Epithelial cell of esophagus (primary cell): ENCODE results near the gene JADE1.

ENCODE experiments used
- DNase-seq: peaks from one replicate; pipeline ENCODE4 v3.0.0; 2010; ENCODE audit warnings: low read depth
- H3K4me3 ChIP-seq: 2 replicates; pipeline ENCODE4 v1.5.1; 2011; ENCODE audit warnings: mild to moderate bottlenecking, low read length, control low read depth
- TF ChIP-seq, protein P1 (sequence below): IDR thresholded peaks from 2 replicates; pipeline ENCODE4 v1.5.1; 2011; ENCODE audit warnings: low read depth, mild to moderate bottlenecking, low read length, control low read depth, inconsistent platforms; ENCODE audit not compliant: insufficient read depth; ENCODE audit errors: missing control alignments

JADE1 gene

DNA sequence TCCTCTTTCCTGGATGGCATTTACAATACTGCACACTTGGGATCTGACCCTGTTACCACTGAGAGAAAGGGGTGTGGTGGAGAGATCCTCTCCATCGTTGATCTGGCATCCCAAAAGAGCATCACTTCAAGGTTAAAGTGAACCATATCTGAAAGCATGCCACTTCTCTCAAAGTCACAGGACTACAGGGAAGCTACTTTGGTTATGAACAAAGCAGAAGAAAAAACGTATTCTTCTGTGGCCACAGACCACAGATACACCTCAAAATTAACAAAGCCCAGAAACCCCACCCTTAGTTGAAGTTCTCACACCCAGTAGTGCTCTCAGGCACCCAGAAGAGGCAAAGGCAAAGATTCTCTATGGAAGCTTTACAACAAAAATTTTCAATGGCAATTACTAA is 108.3 kb downstream of the JADE1 start:
- no peak for DNase-seq
- no peak overlapping the region for H3K4me3 ChIP-seq
- TF ChIP-seq, protein P1, sequence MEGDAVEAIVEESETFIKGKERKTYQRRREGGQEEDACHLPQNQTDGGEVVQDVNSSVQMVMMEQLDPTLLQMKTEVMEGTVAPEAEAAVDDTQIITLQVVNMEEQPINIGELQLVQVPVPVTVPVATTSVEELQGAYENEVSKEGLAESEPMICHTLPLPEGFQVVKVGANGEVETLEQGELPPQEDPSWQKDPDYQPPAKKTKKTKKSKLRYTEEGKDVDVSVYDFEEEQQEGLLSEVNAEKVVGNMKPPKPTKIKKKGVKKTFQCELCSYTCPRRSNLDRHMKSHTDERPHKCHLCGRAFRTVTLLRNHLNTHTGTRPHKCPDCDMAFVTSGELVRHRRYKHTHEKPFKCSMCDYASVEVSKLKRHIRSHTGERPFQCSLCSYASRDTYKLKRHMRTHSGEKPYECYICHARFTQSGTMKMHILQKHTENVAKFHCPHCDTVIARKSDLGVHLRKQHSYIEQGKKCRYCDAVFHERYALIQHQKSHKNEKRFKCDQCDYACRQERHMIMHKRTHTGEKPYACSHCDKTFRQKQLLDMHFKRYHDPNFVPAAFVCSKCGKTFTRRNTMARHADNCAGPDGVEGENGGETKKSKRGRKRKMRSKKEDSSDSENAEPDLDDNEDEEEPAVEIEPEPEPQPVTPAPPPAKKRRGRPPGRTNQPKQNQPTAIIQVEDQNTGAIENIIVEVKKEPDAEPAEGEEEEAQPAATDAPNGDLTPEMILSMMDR: no peak

DNA sequence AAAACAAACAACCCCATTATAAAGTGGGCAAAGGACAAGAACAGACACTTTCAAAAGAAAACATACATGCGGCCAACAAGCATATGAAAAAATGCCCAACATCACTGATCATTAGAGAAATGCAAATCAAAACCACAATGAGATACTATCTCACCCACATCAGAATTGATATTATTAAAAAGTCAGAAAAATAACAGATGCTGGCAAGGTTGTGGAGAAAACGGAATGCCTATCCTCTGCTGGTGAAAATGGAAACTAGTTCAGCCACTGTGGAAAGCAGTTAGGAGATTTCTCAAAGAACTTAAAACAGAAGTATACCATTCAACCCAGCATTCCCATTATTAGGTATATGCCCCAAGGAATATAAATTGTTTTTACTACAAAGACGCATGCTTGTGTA is 112.5 kb downstream of the JADE1 start:
- no peak overlapping the region for H3K4me3 ChIP-seq
- TF ChIP-seq, protein P1: no peak
- DNase-seq: no peak
